ENCODE data around the gene RNF223.
"Not testable (repeated sequence)": the region's sequence is repeated elsewhere in the genome, so short reads cannot be mapped to it uniquely, and the experiment has no call there.

Gene RNF223

DNA sequence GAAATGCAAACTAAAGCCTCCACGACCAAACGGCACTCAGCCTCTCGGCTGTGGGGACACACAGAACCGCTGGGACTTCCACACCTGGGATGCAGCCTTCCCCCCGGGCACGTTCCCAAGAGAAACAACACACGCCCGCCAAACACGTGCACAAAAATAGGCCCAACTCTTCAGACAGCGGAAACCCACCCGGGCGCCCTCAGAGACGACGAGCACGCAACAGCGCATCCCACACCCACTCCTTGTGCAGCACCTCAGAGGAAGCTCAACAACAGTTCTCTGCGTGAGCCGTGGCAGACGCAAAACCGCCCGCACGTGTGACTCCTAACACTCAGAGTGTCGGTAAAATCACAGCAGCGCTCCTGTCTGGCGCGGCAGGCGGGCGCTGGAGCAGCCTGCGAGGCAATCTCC lies 36.5 kb upstream of the RNF223 start:
- Histone ChIP-seq H3K27me3 (ENCODE audit: control insufficient read depth in 5 of 5, insufficient read depth in 4 of 5, low read length in 5 of 5) (no peaks in the 10 kb centered on the region), H3K9me3 (ENCODE audit: control insufficient read depth in 5 of 5, low read length in 5 of 5) (peaks cover 0 to 9% (median 6%) of the 10 kb centered on the region in 5 donors), H3K9ac (ENCODE audit: low read length in 5 of 5) (no peak overlapping the region), H3K36me3 (ENCODE audit: control insufficient read depth in 5 of 5, insufficient read depth in 5 of 5, low read length in 5 of 5) (peaks cover 0 to 3% (median 0%) of the 10 kb centered on the region in 5 donors), H3K4me1 (ENCODE audit: control insufficient read depth in 5 of 5, insufficient read depth in 5 of 5, low read length in 5 of 5) (peaks cover 3 to 8% (median 5%) of the 10 kb centered on the region in 5 donors), H3K4me3 (ENCODE audit: low read depth in 1 of 5, low read length in 5 of 5) (no peak overlapping the region), H3K27ac (ENCODE audit: low read depth, low read length) (no peak overlapping the region)

- Histone ChIP-seq H3K27me3 (ENCODE audit: control insufficient read depth in 5 of 5, insufficient read depth in 4 of 5, low read length in 5 of 5) (no peaks in the 10 kb centered on the region), H3K9me3 (ENCODE audit: control insufficient read depth in 5 of 5, low read length in 5 of 5) (peaks cover 0 to 9% (median 6%) of the 10 kb centered on the region in 5 donors), H3K36me3 (ENCODE audit: control insufficient read depth in 5 of 5, insufficient read depth in 5 of 5, low read length in 5 of 5) (peaks cover 0 to 3% (median 0%) of the 10 kb centered on the region in 5 donors), H3K27ac (ENCODE audit: low read depth, low read length) (no peak overlapping the region), H3K4me3 (ENCODE audit: low read depth in 1 of 5, low read length in 5 of 5) (no peak overlapping the region), H3K9ac (ENCODE audit: low read length in 5 of 5) (no peak overlapping the region), H3K4me1 (ENCODE audit: control insufficient read depth in 5 of 5, insufficient read depth in 5 of 5, low read length in 5 of 5) (peaks cover 0 to 3% (median 0%) of the 10 kb centered on the region in 5 donors)
These were observed 35.6 kb upstream of the RNF223 start for GRCh38 chr1:1109743-1110142.

DNA sequence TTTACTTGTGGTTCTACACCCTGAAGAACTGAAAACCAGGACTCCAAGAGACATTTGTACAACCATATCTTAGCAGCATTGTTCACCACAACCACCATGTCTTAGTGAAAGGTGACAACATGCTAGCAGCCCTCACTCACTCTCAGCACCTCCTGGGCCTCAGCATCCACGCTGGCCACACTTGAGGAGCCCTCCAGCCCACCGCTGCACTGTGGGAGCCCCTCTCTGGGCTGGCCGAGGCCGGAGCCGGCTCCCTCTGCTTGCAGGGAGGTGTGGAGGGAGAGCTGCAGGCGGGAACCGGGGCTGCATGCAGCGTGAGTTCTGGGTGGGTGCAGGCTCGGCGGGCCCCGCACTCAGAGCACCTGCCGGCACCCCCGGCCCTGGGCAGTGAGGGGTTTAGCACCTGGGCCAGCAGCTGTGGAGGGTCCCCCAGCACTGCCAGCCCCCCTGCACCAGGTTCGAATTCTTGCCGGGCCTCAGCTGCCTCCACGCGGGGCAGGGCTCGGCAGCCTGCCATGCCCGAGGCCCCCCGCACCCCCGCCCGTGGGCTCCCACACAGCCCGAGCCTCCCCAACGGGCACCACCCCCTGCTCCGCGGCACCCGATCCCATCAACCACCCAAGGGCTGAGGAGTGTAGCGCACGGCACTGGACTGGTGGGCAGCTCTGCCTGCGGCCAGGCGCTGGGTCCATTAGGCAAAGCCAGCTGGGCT lies 32.6 kb upstream of the RNF223 start:
- Histone ChIP-seq H3K9me3 (ENCODE audit: control insufficient read depth in 5 of 5, low read length in 5 of 5) (no peaks in the 10 kb centered on the region), H3K27me3 (ENCODE audit: control insufficient read depth in 5 of 5, insufficient read depth in 4 of 5, low read length in 5 of 5) (no peaks in the 10 kb centered on the region), H3K4me1 (ENCODE audit: control insufficient read depth in 5 of 5, insufficient read depth in 5 of 5, low read length in 5 of 5) (no peaks in the 10 kb centered on the region)

DNA sequence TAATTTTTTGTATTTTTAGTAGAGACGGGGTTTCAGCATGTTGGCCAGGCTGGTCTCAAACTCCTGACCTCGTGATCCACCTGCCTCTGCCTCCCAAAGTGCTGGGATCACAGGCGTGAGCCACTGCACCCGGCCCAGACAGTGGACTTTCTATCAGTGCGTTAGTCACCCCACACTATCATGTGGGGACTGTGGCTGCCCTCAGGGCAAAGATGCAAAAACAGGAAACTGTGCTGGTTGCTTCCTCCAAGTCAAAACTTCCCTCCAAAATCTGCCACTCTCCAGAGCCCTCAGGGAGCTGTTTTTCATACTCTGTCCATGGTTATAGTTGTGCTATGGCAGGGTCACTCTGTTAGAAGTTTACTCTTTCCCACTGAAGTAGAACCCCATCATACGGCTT lies 30.0 kb upstream of the RNF223 start:
- not testable (repeated sequence) for H3K36me3 ChIP-seq (ENCODE audit: control insufficient read depth in 5 of 5, insufficient read depth in 5 of 5, low read length in 5 of 5); H3K27me3 ChIP-seq (ENCODE audit: control insufficient read depth in 5 of 5, insufficient read depth in 4 of 5, low read length in 5 of 5); H3K9ac ChIP-seq (ENCODE audit: low read length in 5 of 5); H3K27ac ChIP-seq (ENCODE audit: low read depth, low read length); H3K4me3 ChIP-seq (ENCODE audit: low read depth in 1 of 5, low read length in 5 of 5); H3K9me3 ChIP-seq (ENCODE audit: control insufficient read depth in 5 of 5, low read length in 5 of 5); H3K4me1 ChIP-seq (ENCODE audit: control insufficient read depth in 5 of 5, insufficient read depth in 5 of 5, low read length in 5 of 5)

More for the DNA sequence above, 32.6 kb upstream of the RNF223 start:
- H3K36me3 ChIP-seq (ENCODE audit: control insufficient read depth in 5 of 5, insufficient read depth in 5 of 5, low read length in 5 of 5), result no peaks in the 10 kb centered on the region
- H3K9ac ChIP-seq (ENCODE audit: low read length in 5 of 5), result no peak overlapping the region
- H3K27ac ChIP-seq (ENCODE audit: low read depth, low read length), result no peak overlapping the region
- no peak overlapping the region for H3K4me3 ChIP-seq (ENCODE audit: low read depth in 1 of 5, low read length in 5 of 5)

GRCh38 chr1:1101503-1101902 lies 27.4 kb upstream of the RNF223 start:
- H3K4me1 ChIP-seq (ENCODE audit: control insufficient read depth in 5 of 5, insufficient read depth in 5 of 5, low read length in 5 of 5), result no peaks in the 10 kb centered on the region
- H3K36me3 ChIP-seq (ENCODE audit: control insufficient read depth in 5 of 5, insufficient read depth in 5 of 5, low read length in 5 of 5), result no peaks in the 10 kb centered on the region
- H3K4me3 ChIP-seq (ENCODE audit: low read depth in 1 of 5, low read length in 5 of 5), result no peak overlapping the region
- H3K9ac ChIP-seq (ENCODE audit: low read length in 5 of 5), result no peak overlapping the region
- H3K9me3 ChIP-seq (ENCODE audit: control insufficient read depth in 5 of 5, low read length in 5 of 5), result peaks cover 0 to 5% (median 0%) of the 10 kb centered on the region in 5 donors
- H3K27ac ChIP-seq (ENCODE audit: low read depth, low read length), result no peak overlapping the region
- H3K27me3 ChIP-seq (ENCODE audit: control insufficient read depth in 5 of 5, insufficient read depth in 4 of 5, low read length in 5 of 5), result no peaks in the 10 kb centered on the region

DNA sequence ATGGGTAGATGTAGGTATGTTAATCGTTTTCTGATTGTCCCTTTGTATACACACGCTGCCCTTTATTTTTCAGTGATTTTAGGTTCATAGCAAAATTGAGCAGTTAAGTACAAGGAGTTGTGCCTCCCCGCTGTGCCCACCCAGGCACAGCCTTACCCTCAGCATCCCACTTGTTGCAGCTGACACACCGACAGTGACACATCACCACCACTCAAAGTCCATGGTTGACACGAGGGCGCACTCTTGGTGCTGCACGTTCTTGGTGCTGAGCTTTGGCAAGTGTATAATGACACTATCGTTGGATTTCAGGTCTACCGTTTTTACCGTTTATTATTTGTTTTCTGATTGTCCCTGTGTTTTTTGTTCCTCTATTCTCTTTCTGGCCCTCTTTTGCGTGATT lies 26.2 kb upstream of the RNF223 start:
- no peak overlapping the region for H3K27ac ChIP-seq (ENCODE audit: low read depth, low read length)

DNA sequence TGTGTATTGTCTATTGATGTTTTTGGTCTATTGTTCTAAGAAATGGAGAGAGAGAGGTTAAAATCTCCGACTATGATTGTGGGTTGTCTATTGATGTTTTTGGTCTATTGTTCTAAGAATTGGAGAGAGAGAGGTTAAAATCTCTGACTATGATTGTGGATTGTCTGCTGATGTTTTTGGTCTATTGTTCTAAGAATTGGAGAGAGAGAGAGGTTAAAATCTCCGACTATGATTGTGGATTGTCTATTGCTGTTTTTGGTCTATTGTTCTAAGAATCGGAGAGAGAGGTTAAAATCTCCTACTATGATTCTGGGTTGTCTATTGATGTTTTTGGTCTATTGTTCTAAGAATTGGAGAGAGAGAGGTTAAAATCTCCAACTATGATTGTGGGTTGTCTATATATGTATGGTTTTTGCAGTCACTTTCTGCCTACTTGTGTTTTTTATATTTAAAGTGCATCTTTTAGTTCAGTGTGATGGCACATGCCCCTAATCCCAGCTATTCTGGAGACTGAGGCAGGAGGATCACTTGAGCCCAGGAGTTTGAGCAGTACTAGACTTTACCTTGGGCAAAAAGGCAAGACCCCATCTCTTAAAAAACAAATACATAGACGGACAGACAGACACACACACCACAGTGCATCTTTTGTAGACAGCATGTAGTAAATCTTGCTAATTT lies 25.5 kb upstream of the RNF223 start:
- Histone ChIP-seq H3K4me1 (ENCODE audit: control insufficient read depth in 5 of 5, insufficient read depth in 5 of 5, low read length in 5 of 5) (no peaks in the 10 kb centered on the region), H3K9me3 (ENCODE audit: control insufficient read depth in 5 of 5, low read length in 5 of 5) (peaks cover 0 to 5% (median 0%) of the 10 kb centered on the region in 5 donors), H3K9ac (ENCODE audit: low read length in 5 of 5) (no peak overlapping the region), H3K4me3 (ENCODE audit: low read depth in 1 of 5, low read length in 5 of 5) (no peak overlapping the region), H3K36me3 (ENCODE audit: control insufficient read depth in 5 of 5, insufficient read depth in 5 of 5, low read length in 5 of 5) (no peaks in the 10 kb centered on the region), H3K27me3 (ENCODE audit: control insufficient read depth in 5 of 5, insufficient read depth in 4 of 5, low read length in 5 of 5) (no peaks in the 10 kb centered on the region), H3K27ac (ENCODE audit: low read depth, low read length) (no peak overlapping the region)

More for the DNA sequence above, 26.2 kb upstream of the RNF223 start:
- peaks cover 0 to 5% (median 0%) of the 10 kb centered on the region in 5 donors for H3K9me3 ChIP-seq (ENCODE audit: control insufficient read depth in 5 of 5, low read length in 5 of 5)
- H3K4me3 ChIP-seq (ENCODE audit: low read depth in 1 of 5, low read length in 5 of 5), result no peak overlapping the region
- no peaks in the 10 kb centered on the region for H3K27me3 ChIP-seq (ENCODE audit: control insufficient read depth in 5 of 5, insufficient read depth in 4 of 5, low read length in 5 of 5)
- H3K4me1 ChIP-seq (ENCODE audit: control insufficient read depth in 5 of 5, insufficient read depth in 5 of 5, low read length in 5 of 5), result no peaks in the 10 kb centered on the region
- H3K36me3 ChIP-seq (ENCODE audit: control insufficient read depth in 5 of 5, insufficient read depth in 5 of 5, low read length in 5 of 5), result no peaks in the 10 kb centered on the region
- no peak overlapping the region for H3K9ac ChIP-seq (ENCODE audit: low read length in 5 of 5)

DNA sequence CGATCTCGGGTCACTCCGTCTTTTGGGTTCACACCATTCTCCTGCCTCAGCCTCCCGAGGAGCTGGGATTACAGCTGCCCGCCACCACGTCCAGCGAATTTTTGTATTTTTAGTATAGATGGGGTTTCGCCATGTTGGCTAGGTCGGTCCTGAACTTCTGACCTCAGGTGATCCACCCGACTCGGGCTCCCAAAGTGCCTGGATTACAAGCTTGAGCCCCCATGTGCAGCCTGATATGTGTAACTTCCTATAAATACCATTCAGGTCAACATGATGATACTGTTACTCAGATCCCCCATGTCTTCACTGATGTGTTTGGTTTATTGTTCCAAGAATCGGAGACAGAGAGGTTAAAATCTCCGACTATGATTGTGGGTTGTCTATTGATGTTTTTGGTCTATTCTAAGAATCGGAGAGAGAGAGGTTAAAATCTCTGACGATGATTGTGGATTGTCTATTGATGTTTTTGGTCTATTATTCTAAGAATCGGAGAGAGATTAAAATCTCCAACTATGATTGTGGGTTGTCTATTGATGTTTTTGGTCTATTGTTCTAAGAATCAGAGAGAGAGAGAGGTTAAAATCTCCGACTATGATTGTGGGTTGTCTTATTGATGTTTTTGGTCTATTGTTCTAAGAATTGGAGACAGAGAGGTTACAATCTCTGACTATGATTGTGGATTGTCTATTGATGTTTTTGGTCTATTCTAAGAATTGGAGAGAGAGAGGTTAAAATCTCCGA lies 24.7 kb upstream of the RNF223 start:
- Histone ChIP-seq H3K4me3 (ENCODE audit: low read depth in 1 of 5, low read length in 5 of 5) (no peak overlapping the region), H3K9ac (ENCODE audit: low read length in 5 of 5) (no peak overlapping the region), H3K27ac (ENCODE audit: low read depth, low read length) (no peak overlapping the region), H3K27me3 (ENCODE audit: control insufficient read depth in 5 of 5, insufficient read depth in 4 of 5, low read length in 5 of 5) (no peaks in the 10 kb centered on the region), H3K4me1 (ENCODE audit: control insufficient read depth in 5 of 5, insufficient read depth in 5 of 5, low read length in 5 of 5) (no peaks in the 10 kb centered on the region), H3K36me3 (ENCODE audit: control insufficient read depth in 5 of 5, insufficient read depth in 5 of 5, low read length in 5 of 5) (no peaks in the 10 kb centered on the region), H3K9me3 (ENCODE audit: control insufficient read depth in 5 of 5, low read length in 5 of 5) (peaks cover 0 to 5% (median 0%) of the 10 kb centered on the region in 5 donors)

GRCh38 chr1:1096136-1096535 lies 22.0 kb upstream of the RNF223 start:
- not testable (repeated sequence) for H3K4me1 ChIP-seq (ENCODE audit: control insufficient read depth in 5 of 5, insufficient read depth in 5 of 5, low read length in 5 of 5); H3K9ac ChIP-seq (ENCODE audit: low read length in 5 of 5); H3K4me3 ChIP-seq (ENCODE audit: low read depth in 1 of 5, low read length in 5 of 5); H3K27ac ChIP-seq (ENCODE audit: low read depth, low read length); H3K27me3 ChIP-seq (ENCODE audit: control insufficient read depth in 5 of 5, insufficient read depth in 4 of 5, low read length in 5 of 5); H3K9me3 ChIP-seq (ENCODE audit: control insufficient read depth in 5 of 5, low read length in 5 of 5); H3K36me3 ChIP-seq (ENCODE audit: control insufficient read depth in 5 of 5, insufficient read depth in 5 of 5, low read length in 5 of 5)

DNA sequence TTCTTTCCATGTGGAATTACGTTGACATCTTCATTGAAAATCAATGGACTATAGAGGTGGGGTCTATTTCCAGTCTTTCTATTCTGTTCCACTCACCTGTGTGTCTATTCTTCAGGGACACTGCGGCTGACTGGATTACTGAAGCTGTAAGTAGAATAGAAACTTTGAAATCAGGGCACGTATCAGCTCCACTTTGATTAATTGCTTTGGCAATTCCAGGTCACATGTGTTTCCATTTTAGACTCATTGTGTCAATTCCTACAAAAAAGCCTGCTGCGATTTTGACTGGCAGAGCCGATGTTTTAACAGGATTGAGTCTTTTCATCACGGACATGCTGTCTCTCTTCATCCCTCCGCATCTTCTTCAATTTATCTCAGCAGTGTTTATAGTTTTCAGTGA lies 20.9 kb upstream of the RNF223 start:
- H3K36me3 ChIP-seq (ENCODE audit: control insufficient read depth in 5 of 5, insufficient read depth in 5 of 5, low read length in 5 of 5), result no peaks in the 10 kb centered on the region
- no peaks in the 10 kb centered on the region for H3K27me3 ChIP-seq (ENCODE audit: control insufficient read depth in 5 of 5, insufficient read depth in 4 of 5, low read length in 5 of 5)
- no peaks in the 10 kb centered on the region for H3K4me1 ChIP-seq (ENCODE audit: control insufficient read depth in 5 of 5, insufficient read depth in 5 of 5, low read length in 5 of 5)
- no peak overlapping the region for H3K27ac ChIP-seq (ENCODE audit: low read depth, low read length)
- no peak overlapping the region for H3K4me3 ChIP-seq (ENCODE audit: low read depth in 1 of 5, low read length in 5 of 5)
- no peak overlapping the region for H3K9ac ChIP-seq (ENCODE audit: low read length in 5 of 5)
- peaks cover 0 to 4% (median 0%) of the 10 kb centered on the region in 5 donors for H3K9me3 ChIP-seq (ENCODE audit: control insufficient read depth in 5 of 5, low read length in 5 of 5)
